NCI-H1436 (cell line): ENCODE results near the gene GOLGA8H.
"Not testable (repeated sequence)": the region's sequence is repeated elsewhere in the genome, so short reads cannot be mapped to it uniquely, and the experiment has no call there.

ENCODE experiments used
- DNase-seq: peaks from one replicate; lab custom pipeline; 2025; lab: John Stamatoyannopoulos, UW

The GOLGA8H gene, protein sequence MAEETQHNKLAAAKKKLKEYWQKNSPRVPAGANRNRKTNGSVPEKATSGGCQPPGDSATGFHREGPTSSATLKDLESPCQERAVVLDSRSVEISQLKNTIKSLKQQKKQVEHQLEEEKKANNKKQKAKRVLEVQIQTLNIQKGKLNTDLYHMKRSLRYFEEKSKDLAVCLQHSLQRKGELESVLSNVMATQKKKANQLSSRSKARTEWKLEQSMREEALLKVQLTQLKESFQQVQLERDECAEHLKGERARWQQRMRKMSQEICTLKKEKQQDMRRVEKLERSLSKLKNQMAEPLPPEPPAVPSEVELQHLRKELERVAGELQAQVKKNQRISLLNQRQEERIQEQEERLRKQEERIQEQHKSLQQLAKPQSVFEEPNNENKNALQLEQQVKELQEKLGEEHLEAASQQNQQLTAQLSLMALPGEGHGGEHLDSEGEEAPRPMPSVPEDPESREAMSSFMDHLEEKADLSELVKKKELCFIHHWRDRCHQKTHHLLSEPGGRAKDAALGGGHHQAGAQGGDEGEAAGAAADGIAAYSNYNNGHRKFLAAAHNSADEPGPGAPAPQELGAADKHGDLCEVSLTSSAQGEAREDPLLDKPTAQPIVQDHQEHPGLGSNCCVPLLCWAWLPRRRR

DNA sequence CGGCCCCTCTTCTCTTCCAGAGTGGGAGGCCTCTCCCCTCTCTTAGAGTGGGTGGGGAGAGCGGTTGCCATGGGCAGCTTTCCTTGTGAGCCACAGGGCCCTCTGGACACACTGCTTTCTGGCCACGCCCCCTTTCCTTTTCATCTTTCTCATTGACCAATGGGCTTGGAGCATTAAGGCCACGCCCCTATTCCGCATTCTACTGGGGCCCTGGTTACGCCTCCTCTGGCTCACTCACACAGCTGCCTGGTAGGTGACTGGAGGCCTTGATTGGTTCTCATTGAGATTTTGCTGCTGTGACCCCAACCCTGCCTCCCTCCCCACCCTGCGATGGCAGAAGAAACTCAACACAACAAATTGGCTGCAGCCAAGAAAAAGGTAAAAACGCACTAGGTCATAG is at the start of gene GOLGA8H:
GOLGA8H (plus strand) TSS at position 233 of the 400 bp plus-strand sequence; CDS start at position 331, 98 bp downstream.
- DNase-seq: not testable (repeated sequence)

DNA sequence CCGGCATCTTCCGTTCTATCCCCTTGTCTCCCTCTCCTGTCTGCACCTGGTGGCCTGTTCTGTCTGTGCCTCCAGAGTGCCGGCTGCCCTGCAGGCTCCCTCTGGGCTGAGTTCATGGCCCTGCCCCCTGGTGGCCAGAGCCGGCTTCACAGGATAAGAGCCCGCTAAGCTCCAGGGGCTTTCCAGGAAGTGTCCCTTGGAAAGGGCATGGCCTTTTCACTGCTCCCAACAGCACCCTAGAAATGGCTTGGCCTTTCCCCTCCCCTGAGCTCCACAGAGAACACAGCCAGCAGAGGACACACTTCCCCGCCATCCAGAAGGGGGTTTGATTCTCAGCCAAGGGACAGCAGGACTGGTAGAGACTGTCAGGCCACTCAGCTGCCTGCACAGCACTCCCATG is 36.9 kb upstream of the GOLGA8H start:
- DNase-seq: not testable (repeated sequence)

GRCh38 chr15:30573012-30573491 is 30.8 kb upstream of the GOLGA8H start:
- not testable (repeated sequence) for DNase-seq

- DNase-seq: not testable (repeated sequence)
These were observed 24.3 kb upstream of the GOLGA8H start for GRCh38 chr15:30579394-30579970.

- not testable (repeated sequence) for DNase-seq
These were observed 23.1 kb upstream of the GOLGA8H start for GRCh38 chr15:30580716-30581115.

DNA sequence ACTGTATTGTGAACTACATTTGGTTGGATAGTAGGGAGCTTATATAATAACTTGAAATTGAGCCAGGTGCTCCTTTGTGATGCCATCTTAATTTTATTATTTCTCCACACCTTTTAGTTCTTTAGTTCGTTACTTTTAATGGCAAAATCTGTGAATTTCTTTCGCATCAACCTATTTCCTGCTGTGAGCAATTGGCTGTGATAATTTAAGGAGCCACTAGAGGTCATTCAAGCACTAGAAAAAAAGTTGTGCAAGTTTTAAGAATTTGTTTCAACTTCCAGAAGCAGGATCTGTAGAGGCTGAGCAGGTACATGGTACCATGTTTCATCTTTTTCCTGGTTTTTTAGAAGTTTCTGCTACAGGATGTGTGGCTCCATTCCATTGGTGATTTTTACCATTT is 4.9 kb upstream of the GOLGA8H start:
- not testable (repeated sequence) for DNase-seq

- not testable (repeated sequence) for DNase-seq
These were observed 8.4 kb downstream of the GOLGA8H start for GRCh38 chr15:30612271-30612670.

DNA sequence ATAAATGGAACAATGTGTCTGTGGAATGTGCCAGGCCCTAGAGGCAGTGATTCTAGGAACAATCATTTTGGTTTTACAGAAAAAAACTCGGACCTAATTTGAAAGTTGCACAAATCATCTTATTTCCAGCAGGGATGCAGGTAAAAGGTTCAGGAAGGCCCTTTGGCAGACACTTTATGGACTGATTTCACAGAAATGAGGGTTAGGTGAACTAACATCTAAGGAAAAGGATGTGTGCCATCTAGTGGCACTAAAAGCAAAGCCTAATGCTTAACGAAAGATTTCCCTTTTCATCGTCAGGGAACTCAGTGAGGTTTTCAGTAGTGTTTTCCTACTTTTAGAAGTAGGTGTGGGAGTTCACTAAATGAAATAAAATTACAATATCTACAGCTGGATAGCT is 17.5 kb downstream of the GOLGA8H start:
- DNase-seq: not testable (repeated sequence)

DNA sequence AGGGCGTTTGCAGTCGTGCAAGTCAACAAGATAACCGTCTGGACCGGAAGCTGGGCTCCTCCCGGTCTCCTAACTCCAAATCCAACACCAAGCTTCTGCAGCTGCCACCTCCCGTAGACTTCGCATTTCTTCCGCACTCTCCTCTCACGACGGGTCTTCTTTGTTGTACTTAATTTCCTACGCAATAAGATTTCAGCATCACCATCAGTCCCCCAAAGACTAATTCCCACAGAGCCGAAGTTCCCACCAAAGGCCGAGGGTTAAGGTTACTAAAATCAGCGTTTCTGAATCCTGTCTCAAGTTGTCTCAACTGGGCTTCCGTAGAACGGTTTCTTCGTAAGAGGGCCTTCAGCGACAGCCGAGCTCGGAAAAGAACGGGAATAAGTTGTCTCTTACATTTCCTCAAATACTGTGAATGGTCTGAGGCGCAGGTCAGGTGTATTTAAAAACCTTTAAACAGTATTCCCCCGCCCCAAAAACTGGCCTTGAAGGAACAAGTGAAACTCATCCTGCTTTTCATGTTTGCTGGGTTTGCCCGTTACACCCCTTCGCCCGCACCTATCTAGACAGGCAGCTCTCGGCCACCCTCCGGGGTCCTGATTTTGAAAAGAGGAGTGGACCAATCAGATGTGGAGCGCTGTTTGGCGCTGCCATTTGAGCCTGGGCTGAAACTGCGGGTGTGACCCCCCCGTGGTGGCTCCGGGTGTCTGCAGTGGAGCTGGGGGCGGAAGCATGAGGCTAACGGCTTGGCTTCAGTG is 21.8 kb downstream of the GOLGA8H start, which contains the start of gene ARHGAP11B:
ARHGAP11B (plus strand) TSS at position 693 of the 758 bp plus-strand sequence.
- not testable (repeated sequence) for DNase-seq

DNA sequence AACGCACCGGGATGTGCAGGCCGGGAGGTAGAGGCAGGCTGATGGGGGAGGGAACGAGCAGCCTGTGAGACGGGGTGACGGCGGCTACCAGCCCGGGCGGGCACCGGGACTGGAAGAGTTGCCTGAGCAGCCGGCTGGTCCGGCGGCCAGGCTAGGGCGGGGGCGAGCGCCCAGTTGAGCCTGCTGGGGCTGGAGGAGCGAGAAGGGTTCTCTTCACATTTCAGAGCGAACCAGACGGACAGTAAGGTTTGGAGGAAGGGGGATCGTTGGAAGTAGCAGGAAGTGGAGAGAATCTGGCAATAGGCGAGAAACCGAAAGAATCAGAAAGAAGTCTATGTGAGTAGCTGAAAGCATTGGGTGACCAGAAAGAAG is 22.4 kb downstream of the GOLGA8H start:
- not testable (repeated sequence) for DNase-seq

DNA sequence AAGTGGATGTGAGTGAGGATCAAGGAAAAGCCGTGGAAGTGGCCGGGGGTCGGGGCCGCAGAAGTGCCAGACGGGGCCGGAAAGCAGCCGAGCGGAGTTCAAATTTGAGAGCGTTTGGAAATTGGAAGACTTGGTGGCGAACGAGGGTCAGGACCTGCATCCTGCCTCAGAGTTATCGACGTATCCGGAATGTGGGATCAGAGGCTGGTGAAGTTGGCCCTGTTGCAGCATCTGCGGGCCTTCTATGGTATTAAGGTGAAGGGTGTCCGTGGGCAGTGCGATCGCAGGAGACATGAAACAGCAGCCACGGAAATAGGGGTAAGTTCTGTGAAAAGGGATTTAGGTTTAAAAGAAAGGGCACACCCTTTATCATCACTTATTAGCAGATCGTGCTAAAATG is 22.8 kb downstream of the GOLGA8H start:
- not testable (repeated sequence) for DNase-seq

DNA sequence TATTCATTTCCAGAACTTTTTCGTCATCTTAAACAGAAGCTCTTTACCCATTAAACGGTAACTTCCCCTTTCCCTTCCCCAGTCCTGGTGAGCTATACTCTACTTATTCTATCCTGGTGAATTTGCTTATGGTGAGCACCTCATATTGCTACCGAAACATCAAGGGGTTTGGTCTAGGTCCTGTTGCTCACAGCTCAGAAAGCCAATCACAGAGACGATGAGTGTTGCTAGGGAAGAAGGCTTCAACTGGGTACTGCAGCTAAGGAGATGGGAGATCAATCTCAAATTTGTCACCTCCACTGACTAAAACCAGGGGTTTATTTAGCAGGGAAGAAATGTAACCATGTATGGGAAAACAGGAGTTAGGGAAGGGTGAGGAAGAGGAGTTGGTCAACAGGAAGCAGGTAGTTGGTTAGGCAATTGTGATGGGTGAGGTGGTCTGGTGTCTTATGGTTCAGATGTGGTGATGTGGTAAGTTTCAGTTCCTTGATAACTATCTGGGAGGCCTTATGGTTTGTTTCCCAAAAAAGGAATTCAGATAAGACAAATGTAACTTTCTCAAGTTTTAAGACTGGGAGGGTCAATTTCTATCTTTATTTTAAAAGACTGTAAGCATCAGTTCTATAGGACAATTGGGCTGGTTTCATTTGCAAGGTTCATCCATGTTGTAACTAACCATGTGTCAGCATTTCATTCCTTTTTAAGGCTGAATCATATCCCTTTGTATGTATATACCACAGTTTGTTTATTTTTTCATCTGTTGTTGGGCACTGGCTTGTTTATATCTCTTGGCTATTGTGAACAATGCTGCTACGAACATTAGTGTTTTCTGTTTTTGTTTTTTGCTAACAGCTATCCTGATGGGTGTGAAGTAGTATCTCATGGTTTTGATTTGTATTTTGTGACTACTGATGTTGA is 46.4 kb downstream of the GOLGA8H start:
- DNase-seq: no peak

DNA sequence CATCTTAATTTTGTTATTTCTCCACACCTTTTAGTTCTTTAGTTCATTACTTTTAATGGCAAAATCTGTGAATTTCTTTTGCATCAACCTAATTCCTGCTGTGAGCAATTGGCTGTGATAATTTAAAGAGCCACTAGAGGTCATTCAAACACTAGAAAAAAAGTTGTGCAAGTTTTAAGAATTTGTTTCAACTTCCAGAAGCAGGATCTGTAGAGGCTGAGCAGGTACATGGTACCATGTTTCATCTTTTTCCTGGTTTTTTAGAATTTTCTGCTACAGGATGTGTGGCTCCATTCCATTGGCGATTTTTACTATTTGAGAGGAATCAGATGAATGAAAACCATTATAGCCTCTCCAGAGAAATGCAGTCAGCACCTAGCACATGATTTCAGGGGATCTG is 57.3 kb downstream of the GOLGA8H start:
- not testable (repeated sequence) for DNase-seq
